ENCODE results near the gene BRME1. TPM values are rescaled to one million over a fixed set of nuclear protein-coding genes. Genes with fewer than 3 reads are reported as not detected.

The BRME1 gene
- total and polyA plus RNA-seq, 2 experiments from 2014 or later, result 4.0 to 8.2 TPM

- Histone ChIP-seq H3K4me1 (ENCODE audit: low read depth) (peaks cover 28% of the 10 kb centered on the region), H3K27ac (peak overlapping the region; percentile 99), H3K9me3 (ENCODE audit: low read depth) (no peaks in the 10 kb centered on the region), H3K27me3 (no peaks in the 10 kb centered on the region), H3K4me3 (peak overlapping the region; percentile 41), H3K36me3 (no peaks in the 10 kb centered on the region)
- TF ChIP-seq CTCF (IDR thresholded peaks at IDR 0.05; ENCODE audit: low read depth, low read length), result peak; percentile 23
- peak; percentile 91 to 97 for DNase-seq (ENCODE audit: low read depth in 1 of 2, low spot score in 1 of 2)
These were observed 58.2 kb downstream of the BRME1 start for GRCh38 chr19:13847407-13848339.

GRCh38 chr19:13846557-13847406 lies 59.1 kb downstream of the BRME1 start:
- H3K27ac ChIP-seq, result peak overlapping the region; percentile 99
- H3K4me1 ChIP-seq (ENCODE audit: low read depth), result peaks cover 30% of the 10 kb centered on the region
- no peaks in the 10 kb centered on the region for H3K27me3 ChIP-seq
- DNase-seq (ENCODE audit: low read depth in 1 of 2, low spot score in 1 of 2), result peak; percentile 91 to 95
- H3K36me3 ChIP-seq, result no peaks in the 10 kb centered on the region
- no peak for TF ChIP-seq CTCF (IDR thresholded peaks at IDR 0.05; ENCODE audit: low read depth, low read length)
- H3K9me3 ChIP-seq (ENCODE audit: low read depth), result no peaks in the 10 kb centered on the region
- H3K4me3 ChIP-seq, result peak overlapping the region; percentile 41

GRCh38 chr19:13844130-13844631 lies 61.7 kb downstream of the BRME1 start:
- no peak for TF ChIP-seq CTCF (IDR thresholded peaks at IDR 0.05; ENCODE audit: low read depth, low read length)
- peaks cover 37% of the 10 kb centered on the region for H3K4me1 ChIP-seq (ENCODE audit: low read depth)
- DNase-seq (ENCODE audit: low read depth in 1 of 2, low spot score in 1 of 2), result no peak
- H3K27me3 ChIP-seq, result no peaks in the 10 kb centered on the region
- H3K9me3 ChIP-seq (ENCODE audit: low read depth), result no peaks in the 10 kb centered on the region
- H3K36me3 ChIP-seq, result no peaks in the 10 kb centered on the region
- H3K4me3 ChIP-seq, result no peak overlapping the region
- peak overlapping the region; percentile 90 for H3K27ac ChIP-seq

- TF ChIP-seq CTCF (IDR thresholded peaks at IDR 0.05; ENCODE audit: low read depth, low read length), result no peak
- Histone ChIP-seq H3K4me3 (peak overlapping the region; percentile 94), H3K9me3 (ENCODE audit: low read depth) (no peaks in the 10 kb centered on the region), H3K27me3 (no peaks in the 10 kb centered on the region), H3K27ac (peak overlapping the region; percentile 90), H3K4me1 (ENCODE audit: low read depth) (peaks cover 35% of the 10 kb centered on the region), H3K36me3 (no peaks in the 10 kb centered on the region)
- peak; percentile 42 to 74 for DNase-seq (ENCODE audit: low read depth in 1 of 2, low spot score in 1 of 2)
These were observed 62.6 kb downstream of the BRME1 start for GRCh38 chr19:13843104-13843921.

Measured in cardiac muscle cell (in vitro differentiated cells and primary cell).